GM19372 (cell line): Measurements from ENCODE around the gene ITGA11.

Source experiments
- ATAC-seq: cut with Tn5 transposase; IDR thresholded peaks from one replicate; pipeline ENCODE4 v1.9.1; 2021; ENCODE audit warnings: mild to moderate bottlenecking, low read depth, moderate library complexity; ENCODE audit not compliant: unreplicated experiment

ITGA11 gene

GRCh38 chr15:68447976-68448755 is 16.2 kb upstream of the ITGA11 start:
- ATAC-seq: no peak

- no peak for ATAC-seq
Measured at GRCh38 chr15:68447209-68447608, 15.2 kb upstream of the ITGA11 start.

GRCh38 chr15:68445351-68445750 is 13.4 kb upstream of the ITGA11 start:
- no peak for ATAC-seq

GRCh38 chr15:68444336-68444735 is 12.4 kb upstream of the ITGA11 start:
- no peak for ATAC-seq

GRCh38 chr15:68442903-68443302 is 10.9 kb upstream of the ITGA11 start:
- ATAC-seq: no peak

GRCh38 chr15:68442041-68442440 is 10.1 kb upstream of the ITGA11 start:
- no peak for ATAC-seq

- no peak for ATAC-seq
Measured at GRCh38 chr15:68441045-68441743, 9.2 kb upstream of the ITGA11 start.

GRCh38 chr15:68440136-68440535 is 8.2 kb upstream of the ITGA11 start:
- ATAC-seq: no peak

GRCh38 chr15:68439506-68439905 is 7.5 kb upstream of the ITGA11 start:
- no peak for ATAC-seq

- ATAC-seq: no peak
Measured at GRCh38 chr15:68436680-68437079, 4.7 kb upstream of the ITGA11 start.

GRCh38 chr15:68435966-68436365 is 4.0 kb upstream of the ITGA11 start:
- no peak for ATAC-seq

GRCh38 chr15:68434021-68434420 is 2.1 kb upstream of the ITGA11 start:
- ATAC-seq: no peak

GRCh38 chr15:68433551-68433950 is 1.6 kb upstream of the ITGA11 start:
- no peak for ATAC-seq

GRCh38 chr15:68432441-68433064 is 590 bp upstream of the ITGA11 start:
- ATAC-seq: no peak

GRCh38 chr15:68431037-68431791 is 749 bp downstream of the ITGA11 start:
- ATAC-seq: no peak

GRCh38 chr15:68430471-68431036 is 1.4 kb downstream of the ITGA11 start:
- no peak for ATAC-seq

GRCh38 chr15:68429691-68430470 is 2.1 kb downstream of the ITGA11 start:
- ATAC-seq: no peak

GRCh38 chr15:68428431-68428940 is 3.5 kb downstream of the ITGA11 start:
- no peak for ATAC-seq

GRCh38 chr15:68427963-68428362 is 4.0 kb downstream of the ITGA11 start:
- no peak for ATAC-seq

GRCh38 chr15:68427366-68427765 is 4.6 kb downstream of the ITGA11 start:
- no peak for ATAC-seq
